SK-N-MC (cell line): Measurements from ENCODE around the gene SUSD4.

Experiments
- EZH2 ChIP-seq: fragments of 200-600 bp; sonication (generic); IDR thresholded peaks from one replicate; pipeline ENCODE4 v1.6.1; 2017; ENCODE audit warnings: antibody characterized with exemption
- POLR2AphosphoS5 ChIP-seq: IDR thresholded peaks from 2 replicates; pipeline ENCODE4 v1.6.1; 2012; ENCODE audit warnings: mild to moderate bottlenecking, low read depth, low read length, borderline replicate concordance

- TF ChIP-seq POLR2AphosphoS5 (no peak), EZH2 (no peak)
These were observed 40.2 kb downstream of the SUSD4 start for GRCh38 chr1:223323491-223324484.
